HG03571 (cell line): Measurements from ENCODE around the gene RPTOR.
"Not testable (repeated sequence)": the region's sequence is repeated elsewhere in the genome, so short reads cannot be mapped to it uniquely, and the experiment has no call there.

Experiments used
- ATAC-seq: cut with Tn5 transposase; IDR thresholded peaks from one replicate; pipeline ENCODE4 v1.9.1; 2021; ENCODE audit not compliant: unreplicated experiment

Gene RPTOR

GRCh38 chr17:80868022-80868609 is 323.5 kb downstream of the RPTOR start:
- ATAC-seq = no peak

- no peak for ATAC-seq
Observed at GRCh38 chr17:80869481-80870145, 325.0 kb downstream of the RPTOR start.

GRCh38 chr17:80870401-80870800 is 325.8 kb downstream of the RPTOR start:
- no peak for ATAC-seq

GRCh38 chr17:80871341-80871740 is 326.7 kb downstream of the RPTOR start:
- no peak for ATAC-seq

GRCh38 chr17:80872001-80872500 is 327.4 kb downstream of the RPTOR start:
- ATAC-seq = no peak

- no peak for ATAC-seq
Observed at GRCh38 chr17:80872501-80873306, 328.1 kb downstream of the RPTOR start.

GRCh38 chr17:80873307-80873951 is 328.8 kb downstream of the RPTOR start:
- no peak for ATAC-seq

GRCh38 chr17:80874866-80875445 is 330.3 kb downstream of the RPTOR start:
- ATAC-seq = no peak

- ATAC-seq = not testable (repeated sequence)
Observed at GRCh38 chr17:80875480-80875995, 330.9 kb downstream of the RPTOR start.

GRCh38 chr17:80876456-80876949 is 331.9 kb downstream of the RPTOR start:
- not testable (repeated sequence) for ATAC-seq

GRCh38 chr17:80876950-80877728 is 332.5 kb downstream of the RPTOR start:
- peak; percentile 90 for ATAC-seq

GRCh38 chr17:80877729-80878303 is 333.2 kb downstream of the RPTOR start:
- no peak for ATAC-seq

GRCh38 chr17:80878876-80879722 is 334.5 kb downstream of the RPTOR start:
- no peak for ATAC-seq

- no peak for ATAC-seq
Observed at GRCh38 chr17:80879723-80880647, 335.3 kb downstream of the RPTOR start.

- ATAC-seq = no peak
Observed at GRCh38 chr17:80880648-80880985, 336.0 kb downstream of the RPTOR start.

- no peak for ATAC-seq
Observed at GRCh38 chr17:80881306-80881705, 336.7 kb downstream of the RPTOR start.

- ATAC-seq = no peak
Observed at GRCh38 chr17:80882323-80882722, 337.7 kb downstream of the RPTOR start.
